Thyroid gland (tissue), 4 donors: ENCODE measurements around the gene ITGA11. TPM values are rescaled to one million over a fixed set of nuclear protein-coding genes. Genes with fewer than 3 reads are reported as not detected.

Experiments used
- DNase-seq, 2 donors: peaks; one replicate each; pipeline ENCODE4 v3.0.0-alpha.2; 2019
- H3K27ac ChIP-seq, 3 donors: fragments of 200-600 bp; sonication (generic); 1 replicate in 2 of 3; 2 replicates in 1 of 3; pipeline ENCODE4 v1.5.1; 2016 to 2019; ENCODE audit warnings: mild to moderate bottlenecking in 1 of 3, moderate library complexity in 1 of 3
- H3K27me3 ChIP-seq: fragments of 200-600 bp; sonication (generic); one replicate; pipeline ENCODE4 v1.5.1; 2019
- H3K36me3 ChIP-seq, 2 donors: fragments of 200-600 bp; sonication (generic); one replicate each; pipeline ENCODE4 v1.5.1; 2016 to 2019
- H3K4me1 ChIP-seq, 2 donors: fragments of 200-600 bp; sonication (generic); one replicate each; pipeline ENCODE4 v1.5.1; 2017 to 2019
- H3K4me3 ChIP-seq, 3 donors: fragments of 200-600 bp; sonication (generic); replicated peaks in 1 of 3; 1 replicate in 2 of 3; 2 replicates in 1 of 3; pipeline ENCODE4 v1.5.1; 2016; ENCODE audit warnings: mild to moderate bottlenecking in 1 of 3
- H3K9me3 ChIP-seq: fragments of 200-600 bp; sonication (generic); one replicate; pipeline ENCODE4 v1.5.1; 2017
- CTCF ChIP-seq, 6 experiments: fragments of 200-600 bp in 3 of 6; fragments of 450-650 bp in 3 of 6; sonication (generic) in 3 of 6; IDR thresholded peaks; one replicate each; pipeline ENCODE4 v1.5.1; 2016 to 2019; ENCODE audit warnings: antibody characterized with exemption in 6 of 6, mild to moderate bottlenecking in 2 of 6, inconsistent platforms in 1 of 6, moderate library complexity in 1 of 6
- POLR2A ChIP-seq, 2 donors: fragments of 450-650 bp; IDR thresholded peaks; one replicate each; pipeline ENCODE4 v1.6.1; 2017; ENCODE audit warnings: antibody characterized with exemption in 2 of 2, mild to moderate bottlenecking in 2 of 2, moderate library complexity in 1 of 2
- WGBS, 2 donors: methylation state at CpG; one replicate each; pipeline ENCODE4 v1.1.5; 2017; 5-methylcytosine and 5-hydroxymethylcytosine counted together
- intact Hi-C: fragments of 100-400 bp; cut with DNase I; formaldehyde crosslinking; loops from one replicate; pipeline ENCODE4 v1.15.1; 2023
- total RNA-seq, 4 donors: library from RNA; depleted of rRNA; stranded (reverse); fragments of >200 nt; gene quantifications; one replicate each; pipeline ENCODE4 v1.2.3, GENCODE V29; 2016

Gene ITGA11
- total RNA-seq, 4 donors from 2014 or later, result 3.0 to 6.1 (median 4.3) TPM

GRCh38 chr15:68313501-68314410, 118.2 kb downstream of the ITGA11 start:
- Histone ChIP-seq H3K4me3 (no peak overlapping the region), H3K9me3 (no peaks in the 10 kb centered on the region), H3K27me3 (no peaks in the 10 kb centered on the region), H3K27ac (no peak overlapping the region), H3K4me1 (peaks cover 0 to 10% of the 10 kb centered on the region in 2 donors), H3K36me3 (no peaks in the 10 kb centered on the region)
- DNase-seq, result no peak
- intact Hi-C loops, result no loop called here
- 80 to 91% methylated on average over 12 to 15 of the region's 18 CpGs for WGBS, 2 donors
- no peak for TF ChIP-seq POLR2A (IDR thresholded peaks at IDR 0.05)
- no peak for TF ChIP-seq CTCF (IDR thresholded peaks at IDR 0.05)

DNA sequence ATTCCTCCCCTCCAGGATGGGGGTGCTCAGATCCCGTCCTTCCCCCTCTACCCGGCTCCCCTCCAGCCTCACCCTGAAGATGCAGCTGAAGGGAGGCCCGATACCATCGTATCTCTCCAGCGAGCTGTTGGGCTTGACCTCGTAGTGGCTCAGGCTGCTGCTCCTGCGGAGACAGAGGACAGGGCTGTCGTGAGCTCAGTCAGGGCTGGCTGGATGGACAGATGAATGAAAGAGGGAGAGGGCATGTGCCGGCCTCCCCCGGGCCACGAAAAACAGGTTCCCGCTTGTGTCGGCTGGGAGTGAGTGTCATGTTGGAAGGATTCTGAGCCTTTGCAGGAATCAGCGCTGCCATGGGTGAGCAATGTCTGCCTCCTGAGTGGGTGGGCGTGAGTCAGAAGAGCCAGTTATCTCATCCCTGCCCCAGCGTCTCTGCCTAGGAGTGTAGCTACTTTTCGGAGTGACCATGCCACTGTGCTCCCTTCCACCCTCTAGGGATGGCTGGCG, 119.2 kb downstream of the ITGA11 start:
- Histone ChIP-seq H3K9me3 (no peaks in the 10 kb centered on the region), H3K27me3 (no peaks in the 10 kb centered on the region), H3K4me1 (peaks cover 0 to 10% of the 10 kb centered on the region in 2 donors), H3K27ac (no peak overlapping the region), H3K36me3 (no peaks in the 10 kb centered on the region), H3K4me3 (no peak overlapping the region)
- 82 to 91% methylated on average over 18 of the region's 18 CpGs for WGBS, 2 donors
- DNase-seq, result no peak
- TF ChIP-seq CTCF (IDR thresholded peaks at IDR 0.05) (no peak), POLR2A (IDR thresholded peaks at IDR 0.05) (no peak)
- intact Hi-C loops, result no loop called here

DNA sequence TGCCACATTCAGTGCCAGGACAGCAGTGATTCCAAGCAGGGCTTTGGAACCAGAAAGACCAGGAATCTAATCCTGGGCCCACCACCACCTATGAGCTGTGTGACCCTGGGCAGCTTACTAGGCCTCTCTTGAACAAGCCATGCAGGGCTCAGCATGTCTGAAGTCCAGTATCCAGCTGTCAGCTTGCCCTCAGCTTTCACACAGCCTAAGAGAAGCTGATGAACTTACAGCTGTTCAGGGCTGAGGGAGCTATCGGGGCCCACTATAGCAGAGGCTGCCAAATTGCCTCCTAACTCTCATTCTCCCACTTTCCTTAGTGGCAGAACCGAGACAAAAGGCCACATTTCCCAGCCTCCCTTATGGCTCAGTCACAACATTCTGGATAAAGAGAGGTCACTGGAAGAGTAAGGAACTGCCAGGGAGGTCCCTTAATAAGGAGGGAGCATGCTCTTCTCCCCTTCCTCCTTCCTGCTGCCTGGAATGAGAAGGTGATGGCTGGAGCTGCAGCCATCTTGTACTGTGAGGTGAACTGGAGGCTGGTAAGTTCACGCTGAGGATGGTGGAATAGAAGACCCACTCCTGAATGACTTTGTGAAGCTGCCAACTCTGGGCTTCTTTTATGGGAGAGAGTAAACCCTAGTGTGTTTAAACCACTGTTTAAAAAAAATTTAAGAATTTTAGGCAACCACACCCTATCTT, 120.0 kb downstream of the ITGA11 start:
- no peaks in the 10 kb centered on the region for H3K27me3 ChIP-seq
- no peaks in the 10 kb centered on the region for H3K36me3 ChIP-seq
- no peaks in the 10 kb centered on the region for H3K9me3 ChIP-seq
- peaks cover 0 to 10% of the 10 kb centered on the region in 2 donors for H3K4me1 ChIP-seq
- no peak overlapping the region for H3K4me3 ChIP-seq
- 85 to 89% methylated on average over 3 of the region's 3 CpGs for WGBS, 2 donors
- TF ChIP-seq CTCF (IDR thresholded peaks at IDR 0.05) (no peak), POLR2A (IDR thresholded peaks at IDR 0.05) (no peak)
- intact Hi-C loops, result no loop called here
- no peak for DNase-seq
- H3K27ac ChIP-seq, result no peak overlapping the region

DNA sequence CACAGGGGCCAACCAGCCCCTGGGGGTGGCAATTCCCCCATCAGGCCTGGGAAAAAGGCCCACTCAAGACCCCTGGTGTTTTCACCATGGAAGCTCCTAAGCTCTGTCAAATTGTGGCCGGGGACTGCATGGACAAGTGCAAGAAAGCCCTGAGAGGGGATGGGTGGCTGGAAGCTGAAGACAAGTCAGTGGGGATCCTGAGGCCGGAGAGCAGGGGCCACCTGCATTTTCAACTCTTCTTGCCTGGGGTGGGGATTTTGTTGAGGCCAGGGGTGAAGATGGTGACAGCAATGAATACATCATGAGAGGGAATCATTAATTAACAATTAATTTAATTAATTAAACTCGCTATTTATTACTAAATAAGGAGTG, 120.5 kb downstream of the ITGA11 start:
- Histone ChIP-seq H3K27me3 (no peaks in the 10 kb centered on the region), H3K36me3 (no peaks in the 10 kb centered on the region), H3K9me3 (no peaks in the 10 kb centered on the region), H3K4me1 (peaks cover 0 to 10% of the 10 kb centered on the region in 2 donors), H3K27ac (no peak overlapping the region), H3K4me3 (no peak overlapping the region)
- intact Hi-C loops, result no loop called here
- WGBS, 2 donors, result 87 to 98% methylated on average over 3 of the region's 3 CpGs
- no peak for DNase-seq
- TF ChIP-seq CTCF (IDR thresholded peaks at IDR 0.05) (no peak), POLR2A (IDR thresholded peaks at IDR 0.05) (no peak)
